Epithelial cell of prostate (primary cell): Measurements from ENCODE around the gene HK1.

Source experiments
- DNase-seq: peaks from one replicate; pipeline ENCODE4 v3.0.0-alpha.2; 2011; ENCODE audit warnings: low read depth, low spot score
- H3K27ac ChIP-seq: fragments of 450-650 bp; 2 replicates; pipeline ENCODE4 v1.5.1; 2017; ENCODE audit warnings: mild to moderate bottlenecking

Gene HK1

DNA sequence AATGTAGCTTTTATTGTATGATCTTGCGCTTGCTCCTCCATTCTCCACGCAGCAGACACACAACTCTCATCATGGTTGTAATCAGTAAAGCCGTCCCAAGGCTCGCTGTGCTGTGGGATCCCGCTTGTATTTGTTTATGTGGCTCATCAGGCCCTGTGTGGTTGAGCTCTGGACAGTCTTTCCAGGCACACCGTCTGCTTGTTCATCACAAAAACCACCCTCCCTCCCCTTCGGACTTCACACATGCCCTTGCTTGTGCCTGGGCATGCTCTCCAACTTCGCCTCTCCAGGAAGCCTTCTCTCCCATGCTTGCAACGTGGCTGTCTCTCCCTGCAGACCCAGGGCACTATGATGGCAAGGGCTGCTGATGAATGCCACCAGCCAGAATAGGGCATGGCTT lies 62.4 kb downstream of the HK1 start:
- DNase-seq, result peak; percentile 86
- H3K27ac ChIP-seq, result peak overlapping the region; percentile 90

GRCh38 chr10:69343905-69344304 lies 65.6 kb downstream of the HK1 start:
- no peak for DNase-seq
- H3K27ac ChIP-seq, result no peak overlapping the region

- DNase-seq, result no peak
- peak overlapping the region; percentile 13 for H3K27ac ChIP-seq
Measured at GRCh38 chr10:69344591-69345252, 66.4 kb downstream of the HK1 start.

DNA sequence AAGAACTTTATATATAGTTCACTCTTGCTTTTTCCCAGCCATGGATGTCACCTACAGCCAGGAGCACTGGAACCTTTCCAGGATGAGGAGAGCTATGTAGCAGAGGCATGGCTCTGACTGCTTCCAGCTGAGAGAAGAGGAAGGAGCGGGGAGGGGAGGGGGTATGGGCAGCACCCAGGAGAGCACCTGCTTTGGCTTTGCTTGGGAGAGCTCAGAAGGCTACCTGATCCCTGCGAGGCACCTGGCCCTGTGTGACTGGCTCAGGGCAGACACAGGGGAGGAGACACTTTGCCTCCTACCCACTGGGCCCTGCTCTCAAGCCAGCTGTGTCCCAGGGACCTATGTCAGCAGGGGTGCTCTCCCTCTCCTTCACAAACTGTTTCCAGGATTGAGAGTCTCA lies 67.1 kb downstream of the HK1 start:
- H3K27ac ChIP-seq, result peak overlapping the region; percentile 13

DNA sequence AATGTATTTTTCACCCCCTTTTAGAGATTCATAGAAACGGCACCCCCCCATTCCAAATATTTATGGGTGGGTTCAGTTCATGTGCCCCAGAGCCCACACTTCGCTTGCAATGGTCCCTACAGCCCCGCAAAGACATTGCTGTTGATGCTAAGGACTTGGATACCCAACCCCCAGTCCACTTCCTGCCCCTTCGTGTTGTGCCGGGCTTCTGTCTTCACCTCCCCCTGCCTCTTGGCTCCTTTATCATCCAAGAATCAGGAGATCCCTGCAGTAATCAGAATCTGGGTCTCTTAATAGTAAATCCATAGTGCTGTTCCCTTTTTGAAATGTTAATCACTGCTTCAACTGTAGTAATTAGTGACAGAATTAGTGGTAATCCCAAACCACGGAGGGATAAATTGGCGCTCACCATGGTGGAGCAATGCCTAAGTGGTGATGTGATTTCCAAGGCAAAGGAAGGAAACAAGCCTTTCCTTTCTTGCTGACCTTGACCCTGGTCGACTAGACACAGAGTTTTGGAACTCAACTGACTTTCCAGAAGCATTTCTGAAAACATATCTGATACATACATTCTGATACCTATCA lies 67.7 kb downstream of the HK1 start:
- H3K27ac ChIP-seq, result no peak overlapping the region
- DNase-seq, result no peak

More for the DNA sequence above, 67.1 kb downstream of the HK1 start:
- no peak for DNase-seq

GRCh38 chr10:69346776-69347175 lies 68.5 kb downstream of the HK1 start:
- H3K27ac ChIP-seq, result no peak overlapping the region
- no peak for DNase-seq

DNA sequence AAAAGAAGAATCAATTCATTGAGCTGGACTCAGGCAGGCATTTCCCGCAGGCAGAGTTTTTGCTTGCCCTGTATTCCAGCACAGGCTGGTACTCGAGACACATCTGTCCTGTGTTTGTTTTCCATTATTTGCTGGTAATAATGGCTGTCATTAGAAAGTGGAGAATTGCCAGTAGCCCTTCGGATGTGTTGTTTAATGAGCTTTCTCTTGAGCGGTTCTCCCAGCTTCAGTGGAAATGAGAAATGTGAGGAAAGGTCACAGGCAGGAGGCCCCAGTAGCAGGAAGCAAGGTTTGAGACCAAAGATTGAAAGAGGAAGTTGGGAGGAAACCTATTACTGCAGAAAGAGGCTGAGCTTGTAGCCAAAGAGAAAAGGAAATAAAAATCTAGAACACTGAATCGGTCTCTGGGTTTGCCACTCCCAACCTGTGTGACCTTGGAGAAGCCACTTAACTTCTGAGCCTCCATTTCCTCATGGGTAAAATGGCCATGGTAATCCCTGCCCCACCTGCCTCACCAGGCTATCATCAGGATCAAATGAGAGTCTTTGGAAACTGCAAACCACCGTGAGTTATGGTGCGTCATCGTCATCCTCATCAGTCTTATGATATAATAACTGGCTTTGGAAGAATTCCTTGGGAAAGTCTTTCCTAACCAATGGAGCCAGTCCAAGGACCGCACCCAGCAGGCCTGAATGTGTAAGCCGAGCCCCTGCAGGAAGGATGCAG lies 70.7 kb downstream of the HK1 start:
- DNase-seq, result peak; percentile 92
- H3K27ac ChIP-seq, result peak overlapping the region; percentile 97

GRCh38 chr10:69349542-69349888 lies 71.2 kb downstream of the HK1 start:
- peak overlapping the region; percentile 97 for H3K27ac ChIP-seq
- no peak for DNase-seq

DNA sequence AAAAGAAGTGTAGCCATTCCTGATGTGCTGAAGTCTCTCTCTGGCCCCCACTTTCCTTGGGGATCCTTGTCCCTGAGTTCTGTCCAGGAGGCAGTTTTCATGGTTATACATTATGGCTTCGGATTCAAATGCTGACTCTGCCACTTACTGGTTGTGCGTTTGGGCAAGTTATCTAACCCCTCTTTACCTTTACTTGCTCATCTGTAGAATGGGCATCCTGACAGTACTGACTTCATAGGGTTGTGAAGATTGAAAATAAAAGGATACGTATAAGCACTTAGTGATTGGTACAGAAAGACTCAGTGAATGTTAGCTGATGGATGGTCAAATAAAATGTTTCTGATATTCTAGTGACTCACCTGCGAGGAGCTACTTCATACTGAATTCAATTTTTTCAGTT lies 73.3 kb downstream of the HK1 start:
- H3K27ac ChIP-seq, result peak overlapping the region; percentile 72
- no peak for DNase-seq

- no peak for DNase-seq
- peak overlapping the region; percentile 72 for H3K27ac ChIP-seq
Measured at GRCh38 chr10:69352569-69353264, 74.4 kb downstream of the HK1 start.

- no peak for DNase-seq
- no peak overlapping the region for H3K27ac ChIP-seq
Measured at GRCh38 chr10:69353977-69354635, 75.8 kb downstream of the HK1 start.

- no peak for DNase-seq
- no peak overlapping the region for H3K27ac ChIP-seq
Measured at GRCh38 chr10:69356187-69356586, 77.9 kb downstream of the HK1 start.

- no peak overlapping the region for H3K27ac ChIP-seq
- DNase-seq, result no peak
Measured at GRCh38 chr10:69358148-69358795, 80.0 kb downstream of the HK1 start.

- no peak for DNase-seq
- H3K27ac ChIP-seq, result peak overlapping the region; percentile 85
Measured at GRCh38 chr10:69359148-69359547, 80.9 kb downstream of the HK1 start.

DNA sequence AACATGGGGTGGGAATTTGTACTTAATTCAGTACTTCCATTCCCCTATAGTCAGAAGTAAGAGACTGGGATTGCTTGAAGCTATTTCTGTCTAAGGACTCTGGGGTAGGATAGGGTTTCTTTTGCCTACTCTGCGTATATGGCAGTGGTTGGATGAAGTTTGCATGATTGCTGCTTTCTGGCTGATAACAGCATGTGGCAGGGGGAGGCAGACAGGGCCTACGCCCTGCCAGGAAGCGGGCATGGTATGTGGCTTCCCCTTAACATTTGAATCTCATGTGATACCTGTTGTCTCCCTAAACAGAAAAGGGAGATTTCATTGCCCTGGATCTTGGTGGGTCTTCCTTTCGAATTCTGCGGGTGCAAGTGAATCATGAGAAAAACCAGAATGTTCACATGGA lies 81.3 kb downstream of the HK1 start:
- no peak for DNase-seq
- peak overlapping the region; percentile 85 for H3K27ac ChIP-seq

DNA sequence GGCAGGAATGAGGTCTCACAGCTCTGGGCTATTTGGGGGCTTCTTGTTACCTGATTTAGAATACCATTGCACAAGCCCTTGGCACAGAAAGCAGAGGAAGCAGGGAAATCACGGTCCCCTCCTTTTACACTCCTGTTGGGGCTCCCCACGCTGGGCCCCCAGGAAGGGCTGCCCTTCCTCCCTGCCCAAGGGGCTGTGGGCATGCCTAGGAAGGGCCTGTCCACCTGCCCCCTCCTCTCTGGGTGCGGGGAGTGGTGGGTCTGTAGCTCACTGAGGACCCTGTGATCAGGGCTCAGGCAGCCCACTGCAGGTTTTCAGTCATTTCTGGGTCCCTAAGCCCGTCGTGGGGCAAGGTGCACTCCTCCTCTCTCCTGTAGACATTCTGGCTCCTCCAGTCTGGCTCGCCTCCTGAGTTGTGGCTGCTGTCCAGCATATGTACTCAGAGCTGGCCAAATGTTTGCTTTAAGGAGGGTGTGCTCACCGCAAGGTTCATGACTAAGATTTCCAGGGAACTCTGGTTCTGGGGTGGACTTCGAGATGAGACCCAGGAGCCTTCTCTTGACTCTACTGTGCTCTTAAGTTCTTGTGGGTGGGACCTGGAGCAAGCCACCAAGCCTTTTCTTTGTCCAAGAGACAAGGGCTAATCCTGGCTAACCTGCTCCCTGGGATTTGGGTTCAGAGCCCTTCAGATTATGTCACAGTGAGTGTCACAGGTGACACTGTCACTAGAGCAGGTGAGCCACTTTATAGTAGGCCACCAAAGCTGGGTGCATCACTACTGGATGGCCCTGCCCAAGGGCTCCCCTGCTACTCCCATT lies 82.4 kb downstream of the HK1 start:
- peak; percentile 73 for DNase-seq
- peak overlapping the region; percentile 85 for H3K27ac ChIP-seq

- no peak for DNase-seq
- H3K27ac ChIP-seq, result peak overlapping the region; percentile 85
Measured at GRCh38 chr10:69361303-69361614, 83.0 kb downstream of the HK1 start.

DNA sequence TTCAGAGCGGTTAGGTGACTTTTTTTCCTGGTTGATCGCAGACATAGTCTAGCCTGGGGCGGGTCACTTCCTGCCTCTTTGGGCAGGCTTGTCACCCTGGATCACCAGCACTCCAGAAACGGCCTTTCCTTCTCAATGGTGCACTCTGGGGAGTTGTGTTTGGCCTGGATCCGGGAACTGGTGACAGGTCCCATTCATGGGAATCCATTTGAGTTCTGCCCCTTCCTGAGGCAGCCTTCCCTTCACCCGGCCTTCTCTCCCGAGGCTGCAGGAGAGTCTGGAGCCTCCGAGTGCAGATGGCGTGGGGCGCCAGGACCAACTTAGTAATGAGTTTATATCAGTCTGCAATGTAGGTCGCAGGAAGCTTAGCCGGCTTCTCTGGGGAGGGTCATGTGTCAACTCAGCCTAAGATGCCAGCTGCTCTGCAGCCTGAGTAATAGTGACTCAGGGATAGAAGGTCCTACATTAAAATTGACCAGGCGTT lies 84.2 kb downstream of the HK1 start:
- H3K27ac ChIP-seq, result peak overlapping the region; percentile 85
- DNase-seq, result no peak

DNA sequence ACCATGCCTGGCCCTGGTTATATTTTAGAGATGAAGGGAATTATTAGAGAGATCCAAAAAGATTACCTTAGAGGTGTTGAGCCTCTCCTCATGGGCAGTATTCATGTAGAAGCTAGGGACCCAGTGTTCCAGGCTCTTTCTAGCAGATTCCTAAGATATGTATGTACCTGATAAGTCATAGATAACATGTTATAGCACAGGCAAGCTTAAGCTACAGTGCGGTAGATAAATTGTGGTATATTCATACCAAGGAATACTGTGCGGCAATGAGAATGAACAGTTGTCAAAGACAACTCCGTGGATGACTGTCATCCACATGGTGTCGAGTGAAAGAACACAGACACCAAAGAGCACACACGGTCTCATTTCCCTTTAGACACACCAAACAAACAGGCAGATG lies 85.4 kb downstream of the HK1 start:
- no peak for DNase-seq

More for the DNA sequence above, 85.4 kb downstream of the HK1 start:
- H3K27ac ChIP-seq, result peak overlapping the region; percentile 85
